HAP-1 (cell line): ENCODE results near the gene ROPN1L.

Experiments used
- DNase-seq, 2 experiments: peaks; one replicate each; pipeline ENCODE4 v3.0.0-alpha.2; 2016 to 2020; ENCODE audit warnings: low spot score in 2 of 2
- H3K27me3 ChIP-seq: fragments of 250-450 bp; sonication (Bioruptor Pico); 2 replicates; pipeline ENCODE4 v1.5.1; 2020; ENCODE audit warnings: low read depth, mild to moderate bottlenecking, moderate library complexity
- H3K36me3 ChIP-seq: fragments of 250-450 bp; sonication (Bioruptor Pico); replicated peaks from 2 replicates; pipeline ENCODE4 v1.5.1; 2020; ENCODE audit warnings: mild to moderate bottlenecking
- H3K4me1 ChIP-seq: fragments of 250-450 bp; sonication (Bioruptor Pico); 2 replicates; pipeline ENCODE4 v1.5.1; 2020; ENCODE audit warnings: mild to moderate bottlenecking
- H3K4me3 ChIP-seq: fragments of 250-450 bp; sonication (Bioruptor Pico); 2 replicates; pipeline ENCODE4 v1.5.1; 2020; ENCODE audit warnings: mild to moderate bottlenecking, moderate library complexity
- H3K9me3 ChIP-seq: fragments of 250-450 bp; sonication (Bioruptor Pico); 2 replicates; pipeline ENCODE4 v1.5.1; 2020; ENCODE audit warnings: mild to moderate bottlenecking, moderate library complexity
- in situ Hi-C: fragments of 300-500 bp; cut with MboI; formaldehyde crosslinking; loops from 3 replicates; pipeline ENCODE4 v1.14.3; 2020; ENCODE audit warnings: low sequenced_read_pairs, inconsistent platforms, mixed read lengths

ROPN1L gene

GRCh38 chr5:10468256-10468655, 26.6 kb downstream of the ROPN1L start:
- H3K27me3 ChIP-seq = peaks cover 2% of the 10 kb centered on the region; the same call in 1 of the 2 replicates

GRCh38 chr5:10469253-10470050, 27.8 kb downstream of the ROPN1L start:
- H3K9me3 ChIP-seq = no peaks in the 10 kb centered on the region
- no peaks in the 10 kb centered on the region; the same call in 1 of the 2 replicates for H3K4me1 ChIP-seq
- H3K4me3 ChIP-seq = no peak overlapping the region
- H3K27me3 ChIP-seq = peaks cover 2% of the 10 kb centered on the region; the same call in 1 of the 2 replicates
- no peaks in the 10 kb centered on the region for H3K36me3 ChIP-seq
- DNase-seq = no peak
- in situ Hi-C loops = no loop called here

More at GRCh38 chr5:10468256-10468655, 26.6 kb downstream of the ROPN1L start:
- in situ Hi-C loops = no loop called here
- no peaks in the 10 kb centered on the region for H3K4me1 ChIP-seq
- no peaks in the 10 kb centered on the region for H3K9me3 ChIP-seq
- H3K4me3 ChIP-seq = no peak overlapping the region
- no peak for DNase-seq
- H3K36me3 ChIP-seq = no peaks in the 10 kb centered on the region

GRCh38 chr5:10470669-10471068, 29.0 kb downstream of the ROPN1L start:
- DNase-seq = no peak
- in situ Hi-C loops = no loop called here
- peaks cover 2% of the 10 kb centered on the region; the same call in 1 of the 2 replicates for H3K4me1 ChIP-seq
- no peak overlapping the region for H3K4me3 ChIP-seq
- peaks cover 2% of the 10 kb centered on the region; the same call in 1 of the 2 replicates for H3K27me3 ChIP-seq
- H3K9me3 ChIP-seq = no peaks in the 10 kb centered on the region
- no peaks in the 10 kb centered on the region for H3K36me3 ChIP-seq

- peaks cover 2% of the 10 kb centered on the region; the same call in 1 of the 2 replicates for H3K27me3 ChIP-seq
- peaks cover 2% of the 10 kb centered on the region; the same call in 1 of the 2 replicates for H3K4me1 ChIP-seq
- no peaks in the 10 kb centered on the region for H3K36me3 ChIP-seq
- in situ Hi-C loops = no loop called here
- no peak overlapping the region for H3K4me3 ChIP-seq
- no peak for DNase-seq
- no peaks in the 10 kb centered on the region for H3K9me3 ChIP-seq
Measured at GRCh38 chr5:10471677-10472076, 30.0 kb downstream of the ROPN1L start.

- peak in 1 of 2 experiments; percentile 34 for DNase-seq
- Histone ChIP-seq H3K36me3 (no peaks in the 10 kb centered on the region), H3K27me3 (peaks cover 2% of the 10 kb centered on the region; the same call in 1 of the 2 replicates), H3K9me3 (no peaks in the 10 kb centered on the region), H3K4me1 (peaks cover 2% of the 10 kb centered on the region; the same call in 1 of the 2 replicates), H3K4me3 (no peak overlapping the region)
- in situ Hi-C loops = no loop called here
Measured at GRCh38 chr5:10474521-10475075, 32.9 kb downstream of the ROPN1L start.

GRCh38 chr5:10475931-10476676, 34.4 kb downstream of the ROPN1L start:
- peaks cover 2% of the 10 kb centered on the region; the same call in 1 of the 2 replicates for H3K4me1 ChIP-seq
- no peaks in the 10 kb centered on the region for H3K36me3 ChIP-seq
- no peak overlapping the region for H3K4me3 ChIP-seq
- H3K27me3 ChIP-seq = no peaks in the 10 kb centered on the region
- in situ Hi-C loops = no loop called here
- H3K9me3 ChIP-seq = no peaks in the 10 kb centered on the region
- DNase-seq = no peak

- H3K36me3 ChIP-seq = no peaks in the 10 kb centered on the region
- in situ Hi-C loops = no loop called here
- DNase-seq = no peak
- no peak overlapping the region for H3K4me3 ChIP-seq
- H3K27me3 ChIP-seq = no peaks in the 10 kb centered on the region
- no peaks in the 10 kb centered on the region for H3K9me3 ChIP-seq
- H3K4me1 ChIP-seq = peaks cover 2% of the 10 kb centered on the region; the same call in 1 of the 2 replicates
Measured at GRCh38 chr5:10476878-10477277, 35.2 kb downstream of the ROPN1L start.

- DNase-seq = no peak
- Histone ChIP-seq H3K4me1 (peaks cover 2% of the 10 kb centered on the region; the same call in 1 of the 2 replicates), H3K36me3 (no peaks in the 10 kb centered on the region), H3K9me3 (no peaks in the 10 kb centered on the region), H3K4me3 (no peak overlapping the region), H3K27me3 (no peaks in the 10 kb centered on the region)
- in situ Hi-C loops = no loop called here
Measured at GRCh38 chr5:10477943-10478342, 36.3 kb downstream of the ROPN1L start.

- peaks cover 2% of the 10 kb centered on the region; the same call in 1 of the 2 replicates for H3K4me1 ChIP-seq
- in situ Hi-C loops = no loop called here
- H3K9me3 ChIP-seq = no peaks in the 10 kb centered on the region
- H3K27me3 ChIP-seq = no peaks in the 10 kb centered on the region
- DNase-seq = no peak
- no peaks in the 10 kb centered on the region for H3K36me3 ChIP-seq
- H3K4me3 ChIP-seq = no peak overlapping the region
Measured at GRCh38 chr5:10478436-10478835, 36.8 kb downstream of the ROPN1L start.

GRCh38 chr5:10479154-10479721, 37.6 kb downstream of the ROPN1L start:
- in situ Hi-C loops = no loop called here
- no peak for DNase-seq

GRCh38 chr5:10480237-10480985, 38.7 kb downstream of the ROPN1L start:
- in situ Hi-C loops = no loop called here
- no peak for DNase-seq

More at GRCh38 chr5:10479154-10479721, 37.6 kb downstream of the ROPN1L start:
- H3K4me3 ChIP-seq = no peak overlapping the region
- H3K9me3 ChIP-seq = no peaks in the 10 kb centered on the region
- H3K4me1 ChIP-seq = peaks cover 2% of the 10 kb centered on the region; the same call in 1 of the 2 replicates
- H3K27me3 ChIP-seq = no peaks in the 10 kb centered on the region
- no peaks in the 10 kb centered on the region for H3K36me3 ChIP-seq

GRCh38 chr5:10481241-10481935, 39.7 kb downstream of the ROPN1L start:
- no peaks in the 10 kb centered on the region for H3K27me3 ChIP-seq
- in situ Hi-C loops = no loop called here
- no peaks in the 10 kb centered on the region for H3K9me3 ChIP-seq
- DNase-seq = no peak
- H3K36me3 ChIP-seq = no peaks in the 10 kb centered on the region
- H3K4me1 ChIP-seq = no peaks in the 10 kb centered on the region
- no peak overlapping the region for H3K4me3 ChIP-seq

More at GRCh38 chr5:10480237-10480985, 38.7 kb downstream of the ROPN1L start:
- Histone ChIP-seq H3K4me3 (no peak overlapping the region), H3K36me3 (no peaks in the 10 kb centered on the region), H3K27me3 (no peaks in the 10 kb centered on the region), H3K9me3 (no peaks in the 10 kb centered on the region), H3K4me1 (no peaks in the 10 kb centered on the region)
